Nephron (organoid): ENCODE measurements around the gene CAMTA1.

Experiments used
- H3K27ac Mint-ChIP-seq, 3 experiments: 2 replicates each; pipeline ENCODE4 v1.8.0; 2020; ENCODE audit warnings: mixed read lengths in 3 of 3, mild to moderate bottlenecking in 2 of 3, moderate library complexity in 1 of 3
- H3K27me3 Mint-ChIP-seq: 2 replicates; pipeline ENCODE4 v1.8.0; 2021; ENCODE audit warnings: low read depth, mild to moderate bottlenecking, moderate library complexity, mixed read lengths
- H3K36me3 Mint-ChIP-seq: 2 replicates; pipeline ENCODE4 v1.8.0; 2020; ENCODE audit warnings: low read depth, mixed read lengths
- H3K4me1 Mint-ChIP-seq: 2 replicates; pipeline ENCODE4 v1.8.0; 2020; ENCODE audit warnings: mixed read lengths
- H3K4me3 Mint-ChIP-seq, 3 experiments: 2 replicates each; pipeline ENCODE4 v1.8.0; 2020; ENCODE audit warnings: mild to moderate bottlenecking in 3 of 3, mixed read lengths in 3 of 3, moderate library complexity in 2 of 3
- H3K9me3 Mint-ChIP-seq: 2 replicates; pipeline ENCODE4 v1.8.0; 2020; ENCODE audit warnings: mixed read lengths
- TF ChIP-seq, protein P1 (sequence below), 3 experiments: fragments of 200-600 bp; sonication (generic); IDR thresholded peaks; one replicate each; pipeline ENCODE4 v1.5.0; 2021; ENCODE audit warnings: antibody characterized with exemption in 3 of 3; ENCODE audit not compliant: unreplicated experiment in 3 of 3

CAMTA1 gene

DNA sequence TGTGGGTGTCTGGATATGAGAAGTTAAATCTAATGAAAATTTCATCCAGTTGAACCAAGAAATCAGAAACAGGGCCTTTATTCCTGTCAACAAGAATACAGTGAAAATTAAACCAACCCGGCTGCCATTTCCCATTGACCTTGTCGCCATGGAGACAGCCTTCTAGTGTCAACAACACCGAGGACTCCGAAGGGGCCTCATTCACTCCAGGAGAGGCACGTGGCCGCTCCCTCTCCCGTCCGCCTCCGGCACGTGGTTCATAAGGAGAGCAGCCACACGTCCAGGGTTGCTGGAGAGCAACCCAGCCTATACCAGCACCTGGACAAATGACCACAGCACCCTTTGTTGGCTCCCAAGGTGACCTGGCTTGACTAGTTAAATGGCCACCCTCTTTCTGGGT is 865.5 kb downstream of the CAMTA1 start:
- Mint-ChIP-seq H3K9me3 (no peaks in the 10 kb centered on the region), H3K4me3 (no peak overlapping the region), H3K4me1 (no peaks in the 10 kb centered on the region), H3K27me3 (peaks cover 15% of the 10 kb centered on the region), H3K36me3 (no peaks in the 10 kb centered on the region), H3K27ac (no peak overlapping the region)
- TF ChIP-seq, protein P1, sequence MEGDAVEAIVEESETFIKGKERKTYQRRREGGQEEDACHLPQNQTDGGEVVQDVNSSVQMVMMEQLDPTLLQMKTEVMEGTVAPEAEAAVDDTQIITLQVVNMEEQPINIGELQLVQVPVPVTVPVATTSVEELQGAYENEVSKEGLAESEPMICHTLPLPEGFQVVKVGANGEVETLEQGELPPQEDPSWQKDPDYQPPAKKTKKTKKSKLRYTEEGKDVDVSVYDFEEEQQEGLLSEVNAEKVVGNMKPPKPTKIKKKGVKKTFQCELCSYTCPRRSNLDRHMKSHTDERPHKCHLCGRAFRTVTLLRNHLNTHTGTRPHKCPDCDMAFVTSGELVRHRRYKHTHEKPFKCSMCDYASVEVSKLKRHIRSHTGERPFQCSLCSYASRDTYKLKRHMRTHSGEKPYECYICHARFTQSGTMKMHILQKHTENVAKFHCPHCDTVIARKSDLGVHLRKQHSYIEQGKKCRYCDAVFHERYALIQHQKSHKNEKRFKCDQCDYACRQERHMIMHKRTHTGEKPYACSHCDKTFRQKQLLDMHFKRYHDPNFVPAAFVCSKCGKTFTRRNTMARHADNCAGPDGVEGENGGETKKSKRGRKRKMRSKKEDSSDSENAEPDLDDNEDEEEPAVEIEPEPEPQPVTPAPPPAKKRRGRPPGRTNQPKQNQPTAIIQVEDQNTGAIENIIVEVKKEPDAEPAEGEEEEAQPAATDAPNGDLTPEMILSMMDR (IDR thresholded peaks at IDR 0.05; ENCODE audit: unreplicated experiment in 3 of 3), result no peak

DNA sequence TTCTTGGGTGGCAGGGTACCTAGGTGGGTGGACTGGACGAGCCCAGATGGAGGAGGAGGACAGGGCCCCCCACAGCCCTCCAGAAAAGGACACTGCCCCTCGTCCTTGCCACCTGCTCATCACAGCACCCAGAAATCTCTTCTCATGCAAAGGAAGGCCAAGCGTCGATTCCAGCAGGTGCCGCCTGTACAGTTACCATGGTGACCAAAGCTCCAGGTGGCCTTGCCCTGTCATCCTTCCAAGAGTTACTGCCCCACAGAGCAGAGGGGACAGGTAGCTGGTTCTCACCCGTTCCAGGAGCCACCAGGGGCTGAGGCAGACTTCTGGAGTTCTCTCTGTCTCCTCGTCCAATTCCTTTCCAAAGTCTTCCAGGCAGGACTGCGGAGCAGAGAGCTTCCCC is 865.9 kb downstream of the CAMTA1 start:
- Mint-ChIP-seq H3K4me1 (no peaks in the 10 kb centered on the region), H3K27me3 (peaks cover 11% of the 10 kb centered on the region), H3K4me3 (no peak overlapping the region), H3K9me3 (no peaks in the 10 kb centered on the region), H3K27ac (no peak overlapping the region), H3K36me3 (no peaks in the 10 kb centered on the region)
- TF ChIP-seq, protein P1 (IDR thresholded peaks at IDR 0.05; ENCODE audit: unreplicated experiment in 3 of 3), result no peak

DNA sequence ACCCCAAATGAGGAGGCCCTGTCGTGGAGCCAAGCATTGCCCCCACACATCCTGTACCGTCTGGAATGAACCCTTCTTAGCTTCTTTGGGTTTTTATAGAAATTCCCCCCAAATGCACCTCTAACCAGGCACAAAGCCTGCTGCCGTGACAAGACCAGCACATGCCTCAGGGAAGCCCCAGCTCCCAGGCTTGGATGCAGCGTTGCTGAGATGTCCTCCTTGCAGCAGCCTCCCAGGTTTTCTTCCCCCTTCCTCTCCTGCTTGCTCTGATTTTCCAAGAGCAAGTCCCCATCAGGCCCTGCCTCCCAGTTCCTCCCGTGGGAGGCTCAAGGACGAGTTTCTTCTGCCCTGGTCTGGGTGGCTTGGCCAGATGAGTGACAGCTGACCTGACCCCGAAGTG is 866.8 kb downstream of the CAMTA1 start:
- TF ChIP-seq, protein P1 (IDR thresholded peaks at IDR 0.05; ENCODE audit: unreplicated experiment in 3 of 3), result no peak

DNA sequence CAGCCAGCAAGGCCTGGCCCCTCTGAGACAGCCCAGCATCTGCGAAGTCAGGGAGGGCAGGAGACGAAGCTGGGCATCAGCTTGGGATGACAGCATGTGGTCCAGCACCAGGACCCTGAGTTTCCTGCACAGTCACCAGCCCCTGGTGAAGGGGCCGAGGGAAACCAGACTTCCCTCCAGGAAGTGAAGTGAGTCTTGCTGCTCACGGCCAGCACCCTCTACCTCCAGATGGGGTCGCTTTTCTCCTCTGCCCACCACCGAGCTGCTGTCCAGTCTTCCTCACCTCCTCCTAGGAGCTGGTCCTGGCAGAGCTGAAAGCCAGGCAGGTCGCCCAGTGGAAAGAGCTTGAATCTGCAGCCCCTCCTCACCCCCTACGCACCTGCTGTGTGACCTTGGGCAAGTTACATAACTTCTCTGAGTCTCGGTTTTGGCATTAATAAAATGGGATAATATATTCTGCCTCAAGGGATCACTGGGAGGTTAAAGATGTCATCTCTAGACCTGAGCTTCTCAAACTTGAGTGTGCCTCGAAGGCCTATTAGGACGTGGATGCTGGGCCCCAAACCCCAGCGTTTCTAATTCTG is 867.4 kb downstream of the CAMTA1 start:
- Mint-ChIP-seq H3K36me3 (no peaks in the 10 kb centered on the region), H3K4me3 (no peak overlapping the region), H3K27me3 (peaks cover 8% of the 10 kb centered on the region), H3K4me1 (no peaks in the 10 kb centered on the region), H3K9me3 (no peaks in the 10 kb centered on the region), H3K27ac (no peak overlapping the region)
- TF ChIP-seq, protein P1 (IDR thresholded peaks at IDR 0.05; ENCODE audit: unreplicated experiment in 3 of 3), result no peak

More for the DNA sequence above, 866.8 kb downstream of the CAMTA1 start:
- H3K36me3 Mint-ChIP-seq, result no peaks in the 10 kb centered on the region
- H3K27ac Mint-ChIP-seq, result no peak overlapping the region
- no peak overlapping the region for H3K4me3 Mint-ChIP-seq
- peaks cover 8% of the 10 kb centered on the region for H3K27me3 Mint-ChIP-seq
- H3K4me1 Mint-ChIP-seq, result no peaks in the 10 kb centered on the region
- no peaks in the 10 kb centered on the region for H3K9me3 Mint-ChIP-seq

DNA sequence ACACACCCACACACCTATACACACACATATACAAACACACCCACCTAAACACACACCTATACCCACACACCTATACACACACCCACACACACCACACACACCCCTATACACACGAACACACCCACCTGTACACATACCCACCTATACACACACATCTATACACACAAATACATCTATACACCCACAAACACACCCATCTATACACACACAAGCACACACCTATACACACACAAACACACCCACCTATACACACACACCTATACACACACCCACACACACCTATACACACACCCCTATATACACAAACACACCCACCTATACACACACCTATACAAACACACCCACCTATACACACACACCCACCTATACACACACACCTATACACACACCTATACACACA is 869.5 kb downstream of the CAMTA1 start:
- TF ChIP-seq, protein P1 (IDR thresholded peaks at IDR 0.05; ENCODE audit: unreplicated experiment in 3 of 3), result no peak
- H3K4me3 Mint-ChIP-seq, result no peak overlapping the region
- no peak overlapping the region for H3K27ac Mint-ChIP-seq
- peaks cover 8% of the 10 kb centered on the region for H3K27me3 Mint-ChIP-seq
- no peaks in the 10 kb centered on the region for H3K4me1 Mint-ChIP-seq
- H3K36me3 Mint-ChIP-seq, result no peaks in the 10 kb centered on the region
- no peaks in the 10 kb centered on the region for H3K9me3 Mint-ChIP-seq

DNA sequence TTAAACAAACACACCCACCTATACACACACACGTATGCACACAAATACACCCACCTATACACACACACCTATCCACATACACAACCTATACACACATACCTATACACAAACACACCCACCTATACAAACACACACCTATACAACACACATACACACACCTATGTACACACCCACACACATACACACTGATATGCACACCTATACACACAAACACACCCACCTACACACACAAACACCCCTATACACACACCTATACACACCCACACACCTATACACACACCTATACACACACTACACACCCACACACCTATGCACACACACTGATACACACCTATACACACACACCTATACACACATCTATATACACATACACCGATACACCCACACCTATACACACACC is 870.1 kb downstream of the CAMTA1 start:
- Mint-ChIP-seq H3K27me3 (peaks cover 5% of the 10 kb centered on the region), H3K4me1 (no peaks in the 10 kb centered on the region), H3K9me3 (no peaks in the 10 kb centered on the region), H3K27ac (no peak overlapping the region), H3K4me3 (no peak overlapping the region), H3K36me3 (no peaks in the 10 kb centered on the region)
- TF ChIP-seq, protein P1 (IDR thresholded peaks at IDR 0.05; ENCODE audit: unreplicated experiment in 3 of 3), result no peak
